Measurements from ENCODE around the gene PPP1R8.
"Not testable (repeated sequence)": the region's sequence is repeated elsewhere in the genome, so short reads cannot be mapped to it uniquely, and the experiment has no call there.

DNA sequence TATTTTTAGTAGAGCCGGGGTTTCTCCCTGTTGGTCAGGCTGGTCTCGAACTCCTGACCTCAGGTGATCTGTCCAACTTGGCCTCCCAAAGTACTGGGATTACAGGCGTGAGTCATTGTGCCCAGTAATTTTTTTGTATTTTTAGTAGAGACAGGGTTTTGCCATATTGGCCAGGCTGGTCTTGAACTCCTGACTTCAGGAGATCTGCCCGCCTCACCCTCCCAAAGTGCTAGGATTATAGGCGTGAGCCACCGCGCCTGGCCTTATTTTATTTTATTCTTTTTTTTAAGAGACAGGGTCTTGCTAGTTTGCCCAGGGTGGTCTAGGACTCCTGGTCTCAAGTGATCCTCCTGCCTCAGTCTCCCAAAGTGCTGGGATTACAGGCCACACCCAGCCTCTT, 40.5 kb downstream of the PPP1R8 start:
- TF ChIP-seq SUZ12 (IDR thresholded peaks at IDR 0.05); SP1 (IDR thresholded peaks at IDR 0.05); FOXK2 (IDR thresholded peaks at IDR 0.05); ARNT (IDR thresholded peaks at IDR 0.05); ELF4 (IDR thresholded peaks at IDR 0.05); FOXM1 (IDR thresholded peaks at IDR 0.05; ENCODE audit: borderline replicate concordance); FOXA1 (IDR thresholded peaks at IDR 0.05); ZNF384 (IDR thresholded peaks at IDR 0.05); BHLHE40 (IDR thresholded peaks at IDR 0.05; ENCODE audit: borderline replicate concordance); NFRKB (IDR thresholded peaks at IDR 0.05); L3MBTL2 (conservative IDR thresholded peaks at IDR 0.05); TARDBP (IDR thresholded peaks at IDR 0.05); CTBP1 (IDR thresholded peaks at IDR 0.05; ENCODE audit: borderline replicate concordance): not testable (repeated sequence)
- TF ChIP-seq, protein P1, sequence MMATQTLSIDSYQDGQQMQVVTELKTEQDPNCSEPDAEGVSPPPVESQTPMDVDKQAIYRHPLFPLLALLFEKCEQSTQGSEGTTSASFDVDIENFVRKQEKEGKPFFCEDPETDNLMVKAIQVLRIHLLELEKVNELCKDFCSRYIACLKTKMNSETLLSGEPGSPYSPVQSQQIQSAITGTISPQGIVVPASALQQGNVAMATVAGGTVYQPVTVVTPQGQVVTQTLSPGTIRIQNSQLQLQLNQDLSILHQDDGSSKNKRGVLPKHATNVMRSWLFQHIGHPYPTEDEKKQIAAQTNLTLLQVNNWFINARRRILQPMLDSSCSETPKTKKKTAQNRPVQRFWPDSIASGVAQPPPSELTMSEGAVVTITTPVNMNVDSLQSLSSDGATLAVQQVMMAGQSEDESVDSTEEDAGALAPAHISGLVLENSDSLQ (IDR thresholded peaks at IDR 0.05) = not testable (repeated sequence)
